ENCODE data around the gene CPNE4.

CPNE4 gene

GRCh38 chr3:131729643-131730017, 305.2 kb downstream of the CPNE4 start:
- Histone ChIP-seq H4K20me1 (ENCODE audit: insufficient read depth, low read length, poor library complexity, severe bottlenecking) (no peaks in the 10 kb centered on the region), H3K4me2 (ENCODE audit: low read depth, low read length, poor library complexity, severe bottlenecking) (no peak overlapping the region), H2AFZ (ENCODE audit: low read length) (no peak overlapping the region), H3K4me3 (ENCODE audit: low read length, poor library complexity, severe bottlenecking) (no peak overlapping the region), H3F3A (ENCODE audit: low read depth) (no peaks in the 10 kb centered on the region), H3K36me3 (ENCODE audit: insufficient read depth, low read length) (no peaks in the 10 kb centered on the region), H3K9me2 (replicated peaks; ENCODE audit: low read depth, low read length) (no peaks in the 10 kb centered on the region), H3K9ac (ENCODE audit: low read depth, low read length, poor library complexity, severe bottlenecking) (no peak overlapping the region), H3K4me1 (ENCODE audit: insufficient read depth, low read length, poor library complexity, severe bottlenecking) (no peaks in the 10 kb centered on the region), H3K79me2 (ENCODE audit: insufficient read depth, low read length) (no peaks in the 10 kb centered on the region), H3K27me3 (ENCODE audit: insufficient read depth, low read length, poor library complexity, severe bottlenecking) (no peaks in the 10 kb centered on the region), H3K9me3 (ENCODE audit: insufficient read depth, low read depth, low read length) (no peaks in the 10 kb centered on the region)
- TF ChIP-seq EZH2phosphoT487 (IDR thresholded peaks at IDR 0.05; ENCODE audit: borderline replicate concordance): no peak

GRCh38 chr3:131728898-131729642, 305.7 kb downstream of the CPNE4 start:
- Histone ChIP-seq H3K27me3 (ENCODE audit: insufficient read depth, low read length, poor library complexity, severe bottlenecking) (no peaks in the 10 kb centered on the region), H3K9me3 (ENCODE audit: insufficient read depth, low read depth, low read length) (no peaks in the 10 kb centered on the region), H2AFZ (ENCODE audit: low read length) (no peak overlapping the region), H3K36me3 (ENCODE audit: insufficient read depth, low read length) (no peaks in the 10 kb centered on the region), H3K9me2 (replicated peaks; ENCODE audit: low read depth, low read length) (no peaks in the 10 kb centered on the region), H4K20me1 (ENCODE audit: insufficient read depth, low read length, poor library complexity, severe bottlenecking) (no peaks in the 10 kb centered on the region), H3F3A (ENCODE audit: low read depth) (no peaks in the 10 kb centered on the region), H3K4me3 (ENCODE audit: low read length, poor library complexity, severe bottlenecking) (no peak overlapping the region), H3K79me2 (ENCODE audit: insufficient read depth, low read length) (no peaks in the 10 kb centered on the region), H3K4me2 (ENCODE audit: low read depth, low read length, poor library complexity, severe bottlenecking) (no peak overlapping the region), H3K4me1 (ENCODE audit: insufficient read depth, low read length, poor library complexity, severe bottlenecking) (no peaks in the 10 kb centered on the region), H3K9ac (ENCODE audit: low read depth, low read length, poor library complexity, severe bottlenecking) (no peak overlapping the region)
- TF ChIP-seq EZH2phosphoT487 (IDR thresholded peaks at IDR 0.05; ENCODE audit: borderline replicate concordance) (no peak), CTCF (conservative IDR thresholded peaks at IDR 0.05; ENCODE audit: low read length) (no peak)

GRCh38 chr3:131725414-131725813, 309.4 kb downstream of the CPNE4 start:
- H3K27me3 ChIP-seq (ENCODE audit: insufficient read depth, low read length, poor library complexity, severe bottlenecking): no peaks in the 10 kb centered on the region
- no peaks in the 10 kb centered on the region for H4K20me1 ChIP-seq (ENCODE audit: insufficient read depth, low read length, poor library complexity, severe bottlenecking)
- H3F3A ChIP-seq (ENCODE audit: low read depth): no peaks in the 10 kb centered on the region
- H3K4me3 ChIP-seq (ENCODE audit: low read length, poor library complexity, severe bottlenecking): no peak overlapping the region
- no peaks in the 10 kb centered on the region for H3K4me1 ChIP-seq (ENCODE audit: insufficient read depth, low read length, poor library complexity, severe bottlenecking)
- H3K79me2 ChIP-seq (ENCODE audit: insufficient read depth, low read length): no peaks in the 10 kb centered on the region
- no peaks in the 10 kb centered on the region for H3K9me3 ChIP-seq (ENCODE audit: insufficient read depth, low read depth, low read length)
- no peaks in the 10 kb centered on the region for H3K36me3 ChIP-seq (ENCODE audit: insufficient read depth, low read length)
- TF ChIP-seq CTCF (conservative IDR thresholded peaks at IDR 0.05; ENCODE audit: low read length): no peak
- TF ChIP-seq EZH2phosphoT487 (IDR thresholded peaks at IDR 0.05; ENCODE audit: borderline replicate concordance): no peak
- no peak overlapping the region for H2AFZ ChIP-seq (ENCODE audit: low read length)
- no peaks in the 10 kb centered on the region for H3K9me2 ChIP-seq (replicated peaks; ENCODE audit: low read depth, low read length)
- no peak overlapping the region for H3K9ac ChIP-seq (ENCODE audit: low read depth, low read length, poor library complexity, severe bottlenecking)
- no peak overlapping the region for H3K4me2 ChIP-seq (ENCODE audit: low read depth, low read length, poor library complexity, severe bottlenecking)

- no peak overlapping the region for H3K4me3 ChIP-seq (ENCODE audit: low read length, poor library complexity, severe bottlenecking)
- no peaks in the 10 kb centered on the region for H3K79me2 ChIP-seq (ENCODE audit: insufficient read depth, low read length)
- no peak overlapping the region for H3K4me2 ChIP-seq (ENCODE audit: low read depth, low read length, poor library complexity, severe bottlenecking)
- H3K27me3 ChIP-seq (ENCODE audit: insufficient read depth, low read length, poor library complexity, severe bottlenecking): no peaks in the 10 kb centered on the region
- TF ChIP-seq EZH2phosphoT487 (IDR thresholded peaks at IDR 0.05; ENCODE audit: borderline replicate concordance): no peak
- TF ChIP-seq CTCF (conservative IDR thresholded peaks at IDR 0.05; ENCODE audit: low read length): no peak
- H3K4me1 ChIP-seq (ENCODE audit: insufficient read depth, low read length, poor library complexity, severe bottlenecking): no peaks in the 10 kb centered on the region
- no peaks in the 10 kb centered on the region for H3F3A ChIP-seq (ENCODE audit: low read depth)
- no peaks in the 10 kb centered on the region for H3K36me3 ChIP-seq (ENCODE audit: insufficient read depth, low read length)
- H3K9me3 ChIP-seq (ENCODE audit: insufficient read depth, low read depth, low read length): no peaks in the 10 kb centered on the region
- no peaks in the 10 kb centered on the region for H3K9me2 ChIP-seq (replicated peaks; ENCODE audit: low read depth, low read length)
- no peak overlapping the region for H2AFZ ChIP-seq (ENCODE audit: low read length)
- no peak overlapping the region for H3K9ac ChIP-seq (ENCODE audit: low read depth, low read length, poor library complexity, severe bottlenecking)
- no peaks in the 10 kb centered on the region for H4K20me1 ChIP-seq (ENCODE audit: insufficient read depth, low read length, poor library complexity, severe bottlenecking)
These were observed 311.5 kb downstream of the CPNE4 start for GRCh38 chr3:131723343-131723742.
